SK-N-SH (cell line): ENCODE data around the gene PEDS1. TPM values are rescaled to one million over a fixed set of nuclear protein-coding genes. Genes with fewer than 3 reads are reported as not detected.

Source experiments
- CTCF ChIA-PET: fragments of 300-600, 350-600 bp; formaldehyde crosslinking; extraction: SDS; loops from one replicate; lab custom pipeline; 2021; lab: Yijun Ruan, JAX
- POLR2A ChIA-PET: fragments of 350-600 bp; sonication (Branson Sonifier 250); formaldehyde crosslinking; extraction: SDS; loops from one replicate; lab custom pipeline; 2020; ENCODE audit warnings: antibody characterized with exemption, inconsistent platforms; lab: Yijun Ruan, JAX
- DNase-seq: peaks from one replicate; pipeline ENCODE4 v3.0.0; 2012
- H2AFZ ChIP-seq: fragments of 200-600 bp; sonication (generic); 2 replicates; pipeline ENCODE4 v1.8.1; 2016; ENCODE audit warnings: antibody characterized with exemption, mild to moderate bottlenecking, low read depth
- H3F3A ChIP-seq: fragments of 200-600 bp; sonication (generic); replicated peaks from 2 replicates; pipeline ENCODE3; 2016; ENCODE audit warnings: antibody characterized with exemption, mild to moderate bottlenecking; ENCODE audit not compliant: insufficient read depth
- H3K27ac ChIP-seq, 2 experiments: fragments of 200-500 bp in 1 of 2; fragments of 200-600 bp in 1 of 2; sonication (Bioruptor generic) in 1 of 2; sonication (generic), shearing (Covaris generic) in 1 of 2; 2 replicates each; pipeline versions ENCODE4 v1.5.1 to v1.6.1; 2014 to 2016; ENCODE audit warnings: low read depth in 2 of 2, inconsistent platforms in 1 of 2, low read length in 1 of 2, mild to moderate bottlenecking in 1 of 2, mixed read lengths in 1 of 2
- H3K27me3 ChIP-seq: fragments of 200-600 bp; sonication (generic), shearing (Covaris generic); 2 replicates; pipeline ENCODE4 v1.6.1; 2016; ENCODE audit warnings: mixed run types; ENCODE audit not compliant: insufficient read depth
- H3K36me3 ChIP-seq, 2 experiments: fragments of 200-500 bp in 1 of 2; fragments of 200-600 bp in 1 of 2; sonication (Bioruptor generic) in 1 of 2; sonication (generic) in 1 of 2; replicated peaks in 1 of 2; 2 replicates each; pipeline versions ENCODE3 to v1.5.1; 2014 to 2016; ENCODE audit warnings: low read length in 1 of 2, mild to moderate bottlenecking in 1 of 2; ENCODE audit not compliant: insufficient read depth in 2 of 2, control insufficient read depth in 1 of 2
- H3K4me1 ChIP-seq, 2 experiments: fragments of 200-500 bp in 1 of 2; fragments of 200-600 bp in 1 of 2; sonication (Bioruptor generic) in 1 of 2; sonication (generic), shearing (Covaris generic) in 1 of 2; 2 replicates each; pipeline versions ENCODE4 v1.5.1 to v1.6.1; 2014 to 2016; ENCODE audit warnings: low read depth in 1 of 2, low read length in 1 of 2, mixed run types in 1 of 2; ENCODE audit not compliant: insufficient read depth in 2 of 2, control insufficient read depth in 1 of 2
- H3K4me2 ChIP-seq: fragments of 200-600 bp; sonication (generic), shearing (Covaris generic); 2 replicates; pipeline ENCODE4 v1.6.1; 2017; ENCODE audit warnings: mixed run types
- H3K4me3 ChIP-seq, 2 experiments: fragments of 200-500 bp in 1 of 2; fragments of 200-600 bp in 1 of 2; sonication (Bioruptor generic) in 1 of 2; sonication (generic), shearing (Covaris generic) in 1 of 2; 2 replicates each; pipeline versions ENCODE4 v1.5.1 to v1.8.1; 2014 to 2016; ENCODE audit warnings: low read depth in 2 of 2, inconsistent platforms in 1 of 2, low read length in 1 of 2, mild to moderate bottlenecking in 1 of 2, mixed read lengths in 1 of 2, moderate library complexity in 1 of 2
- H3K79me2 ChIP-seq: fragments of 200-600 bp; sonication (generic); 2 replicates; pipeline ENCODE4 v1.8.1; 2017; ENCODE audit warnings: mild to moderate bottlenecking; ENCODE audit not compliant: insufficient read depth
- H3K9ac ChIP-seq: fragments of 200-600 bp; sonication (generic); 2 replicates; pipeline ENCODE4 v1.6.1; 2017; ENCODE audit warnings: mixed run types
- H3K9me2 ChIP-seq: fragments of 200-600 bp; sonication (generic); 2 replicates; pipeline ENCODE4 v1.6.1; 2017; ENCODE audit warnings: mixed run types
- H3K9me3 ChIP-seq: fragments of 200-600 bp; sonication (generic); 2 replicates; pipeline ENCODE4 v1.6.1; 2017; ENCODE audit warnings: mixed run types, mild to moderate bottlenecking, moderate library complexity
- H4K20me1 ChIP-seq: fragments of 200-600 bp; sonication (generic); 2 replicates; pipeline ENCODE4 v1.6.1; 2017; ENCODE audit warnings: mild to moderate bottlenecking, mixed run types; ENCODE audit not compliant: insufficient read depth
- CHD2 ChIP-seq: fragments of 150-350 bp; IDR thresholded peaks from 2 replicates; pipeline ENCODE4 v1.6.1; 2018; ENCODE audit warnings: low read length; ENCODE audit not compliant: partially characterized antibody
- ELF1 ChIP-seq: IDR thresholded peaks from 2 replicates; pipeline ENCODE4 v1.4.0; 2012
- FOXJ3 ChIP-seq: sonication (generic); formaldehyde crosslinking; IDR thresholded peaks from 2 replicates; pipeline ENCODE4 v1.5.1; 2020; ENCODE audit warnings: mild to moderate bottlenecking, missing genetic modification reagents
- FOXM1 ChIP-seq: IDR thresholded peaks from 2 replicates; pipeline ENCODE4 v1.4.0; 2012; ENCODE audit warnings: low read depth, mild to moderate bottlenecking
- GATA2 ChIP-seq: sonication (generic); formaldehyde crosslinking; IDR thresholded peaks from 2 replicates; pipeline ENCODE4 v1.5.0; 2020; ENCODE audit warnings: mild to moderate bottlenecking, missing genetic modification reagents
- MAX ChIP-seq: IDR thresholded peaks from 2 replicates; pipeline ENCODE4 v1.4.0; 2012; ENCODE audit warnings: low read depth
- MXI1 ChIP-seq: IDR thresholded peaks from 2 replicates; pipeline ENCODE4 v1.6.1; 2012; ENCODE audit warnings: mild to moderate bottlenecking, low read depth, low read length, improper control_type of control experiment
- NFIC ChIP-seq: IDR thresholded peaks from 2 replicates; pipeline ENCODE4 v1.4.0; 2012; ENCODE audit warnings: borderline replicate concordance
- NRF1 ChIP-seq: IDR thresholded peaks from 2 replicates; pipeline ENCODE4 v1.6.1; 2012; ENCODE audit warnings: low read depth, mild to moderate bottlenecking, low read length
- PBX3 ChIP-seq: IDR thresholded peaks from 2 replicates; pipeline ENCODE4; 2012
- POLR2AphosphoS5 ChIP-seq: IDR thresholded peaks from 2 replicates; pipeline ENCODE4 v1.6.1; 2012; ENCODE audit warnings: low read depth, low read length
- RAD21 ChIP-seq: IDR thresholded peaks from 2 replicates; pipeline ENCODE4 v1.6.1; 2012; ENCODE audit warnings: mild to moderate bottlenecking, low read length
- RXRA ChIP-seq: IDR thresholded peaks from 2 replicates; pipeline ENCODE4 v1.4.0; 2012; ENCODE audit warnings: low read depth, mild to moderate bottlenecking, borderline replicate concordance
- SIN3A ChIP-seq: IDR thresholded peaks from 2 replicates; pipeline ENCODE4 v1.6.1; 2012; ENCODE audit warnings: low read depth, mild to moderate bottlenecking, low read length, moderate library complexity, borderline replicate concordance
- TAF1 ChIP-seq: IDR thresholded peaks from 2 replicates; pipeline ENCODE4 v1.6.1; 2012; ENCODE audit warnings: low read depth, mild to moderate bottlenecking, low read length, moderate library complexity, borderline replicate concordance
- YY1 ChIP-seq: IDR thresholded peaks from 2 replicates; pipeline ENCODE4 v1.4.0; 2012; ENCODE audit warnings: low read depth, mild to moderate bottlenecking
- WGBS: methylation state at CpG from one replicate; pipeline ENCODE4 v1.1.6; 2017; ENCODE audit warnings: low lambda C conversion rate; 5-methylcytosine and 5-hydroxymethylcytosine counted together
- polyA plus RNA-seq, 3 experiments: library from polyadenylated mRNA; depleted of rRNA; stranded (reverse); fragments of >200 nt; gene quantifications; 2 replicates each; pipeline ENCODE4 v1.2.3, GENCODE V29; 2012
- TF ChIP-seq, protein P1 (sequence below): fragments of 150-350 bp; IDR thresholded peaks from 2 replicates; pipeline ENCODE4 v1.6.1; 2017; ENCODE audit warnings: antibody characterized with exemption, low read length, low read depth, borderline replicate concordance
- TF ChIP-seq, protein P2 (sequence below): IDR thresholded peaks from 2 replicates; pipeline ENCODE4 v1.6.1; 2012; ENCODE audit warnings: mild to moderate bottlenecking, low read depth, low read length, moderate library complexity

PEDS1 gene
- polyA plus RNA-seq, 1 of the 3 experiments (the other 2 are of a cell fraction) = 18.3 TPM

- H3F3A ChIP-seq = peaks cover 7% of the 10 kb centered on the region
- H3K36me3 ChIP-seq = no peaks in the 10 kb centered on the region
- ChIA-PET POLR2A (no interaction called here), CTCF (interaction anchor here (0.6 to 9.6 kb wide), 10 partner anchors 8 to 358 kb away, joined by 3 to 297 read pairs (median 12); partner anchors contain the start of gene PEDS1)
- H3K9me2 ChIP-seq = no peaks in the 10 kb centered on the region
- no peak overlapping the region for H3K4me2 ChIP-seq
- no peak overlapping the region for H3K27ac ChIP-seq
- WGBS = 89% methylated on average over 13 of the region's 14 CpGs
- peaks cover 0 to 4% of the 10 kb centered on the region in 2 experiments; a peak in 3 of 4 replicates for H3K4me1 ChIP-seq
- H2AFZ ChIP-seq = no peak overlapping the region
- DNase-seq = no peak
- H3K4me3 ChIP-seq = no peak overlapping the region
- TF ChIP-seq NRF1 (no peak), YY1 (no peak), SIN3A (no peak), RAD21 (no peak), FOXJ3 (no peak), NFIC (no peak), FOXM1 (no peak), GATA2 (CRISPR knock-in tag) (no peak), PBX3 (no peak), CHD2 (no peak), RXRA (no peak), TAF1 (no peak), MXI1 (no peak), POLR2AphosphoS5 (no peak), ELF1 (no peak), MAX (no peak)
- TF ChIP-seq, protein P1, sequence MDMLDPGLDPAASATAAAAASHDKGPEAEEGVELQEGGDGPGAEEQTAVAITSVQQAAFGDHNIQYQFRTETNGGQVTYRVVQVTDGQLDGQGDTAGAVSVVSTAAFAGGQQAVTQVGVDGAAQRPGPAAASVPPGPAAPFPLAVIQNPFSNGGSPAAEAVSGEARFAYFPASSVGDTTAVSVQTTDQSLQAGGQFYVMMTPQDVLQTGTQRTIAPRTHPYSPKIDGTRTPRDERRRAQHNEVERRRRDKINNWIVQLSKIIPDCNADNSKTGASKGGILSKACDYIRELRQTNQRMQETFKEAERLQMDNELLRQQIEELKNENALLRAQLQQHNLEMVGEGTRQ = no peak
- TF ChIP-seq, protein P2, sequence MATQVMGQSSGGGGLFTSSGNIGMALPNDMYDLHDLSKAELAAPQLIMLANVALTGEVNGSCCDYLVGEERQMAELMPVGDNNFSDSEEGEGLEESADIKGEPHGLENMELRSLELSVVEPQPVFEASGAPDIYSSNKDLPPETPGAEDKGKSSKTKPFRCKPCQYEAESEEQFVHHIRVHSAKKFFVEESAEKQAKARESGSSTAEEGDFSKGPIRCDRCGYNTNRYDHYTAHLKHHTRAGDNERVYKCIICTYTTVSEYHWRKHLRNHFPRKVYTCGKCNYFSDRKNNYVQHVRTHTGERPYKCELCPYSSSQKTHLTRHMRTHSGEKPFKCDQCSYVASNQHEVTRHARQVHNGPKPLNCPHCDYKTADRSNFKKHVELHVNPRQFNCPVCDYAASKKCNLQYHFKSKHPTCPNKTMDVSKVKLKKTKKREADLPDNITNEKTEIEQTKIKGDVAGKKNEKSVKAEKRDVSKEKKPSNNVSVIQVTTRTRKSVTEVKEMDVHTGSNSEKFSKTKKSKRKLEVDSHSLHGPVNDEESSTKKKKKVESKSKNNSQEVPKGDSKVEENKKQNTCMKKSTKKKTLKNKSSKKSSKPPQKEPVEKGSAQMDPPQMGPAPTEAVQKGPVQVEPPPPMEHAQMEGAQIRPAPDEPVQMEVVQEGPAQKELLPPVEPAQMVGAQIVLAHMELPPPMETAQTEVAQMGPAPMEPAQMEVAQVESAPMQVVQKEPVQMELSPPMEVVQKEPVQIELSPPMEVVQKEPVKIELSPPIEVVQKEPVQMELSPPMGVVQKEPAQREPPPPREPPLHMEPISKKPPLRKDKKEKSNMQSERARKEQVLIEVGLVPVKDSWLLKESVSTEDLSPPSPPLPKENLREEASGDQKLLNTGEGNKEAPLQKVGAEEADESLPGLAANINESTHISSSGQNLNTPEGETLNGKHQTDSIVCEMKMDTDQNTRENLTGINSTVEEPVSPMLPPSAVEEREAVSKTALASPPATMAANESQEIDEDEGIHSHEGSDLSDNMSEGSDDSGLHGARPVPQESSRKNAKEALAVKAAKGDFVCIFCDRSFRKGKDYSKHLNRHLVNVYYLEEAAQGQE = no peak
- no peaks in the 10 kb centered on the region for H3K9me3 ChIP-seq
- H4K20me1 ChIP-seq = no peaks in the 10 kb centered on the region
- no peaks in the 10 kb centered on the region for H3K79me2 ChIP-seq
- no peak overlapping the region for H3K9ac ChIP-seq
- no peaks in the 10 kb centered on the region for H3K27me3 ChIP-seq
These were observed 17.2 kb upstream of the PEDS1 start for GRCh38 chr20:50170549-50171220.
